GM10266 (cell line): ENCODE measurements around the gene RELT.

Experiments used
- DNase-seq: peaks from one replicate; pipeline ENCODE4 v3.0.0; 2012; ENCODE audit errors: extremely low spot score
- CTCF ChIP-seq: IDR thresholded peaks from 2 replicates; pipeline ENCODE4 v1.5.1; 2012; ENCODE audit warnings: mild to moderate bottlenecking, low read depth; ENCODE audit not compliant: control insufficient read depth, insufficient read depth; ENCODE audit errors: missing control alignments

RELT gene

GRCh38 chr11:73349633-73350032 lies 26.6 kb upstream of the RELT start:
- TF ChIP-seq CTCF, result no peak
- DNase-seq, result no peak

- peak; percentile 89 for DNase-seq
- TF ChIP-seq CTCF, result peak; percentile 92
These were observed 25.1 kb upstream of the RELT start for GRCh38 chr11:73350908-73351636.

- no peak for TF ChIP-seq CTCF
- no peak for DNase-seq
These were observed 22.8 kb upstream of the RELT start for GRCh38 chr11:73353422-73353821.

GRCh38 chr11:73355109-73355508 lies 21.1 kb upstream of the RELT start:
- no peak for TF ChIP-seq CTCF
- DNase-seq, result no peak

GRCh38 chr11:73356979-73357860 lies 19.0 kb upstream of the RELT start:
- DNase-seq, result no peak
- no peak for TF ChIP-seq CTCF

GRCh38 chr11:73358071-73358470 lies 18.1 kb upstream of the RELT start:
- no peak for DNase-seq
- TF ChIP-seq CTCF, result no peak

- TF ChIP-seq CTCF, result no peak
These were observed 16.9 kb upstream of the RELT start for GRCh38 chr11:73359341-73359740.

More at GRCh38 chr11:73359341-73359740, 16.9 kb upstream of the RELT start:
- no peak for DNase-seq
